Neural crest cell (in vitro differentiated cells): ENCODE results near the gene APBA2. TPM values are rescaled to one million over a fixed set of nuclear protein-coding genes. Genes with fewer than 3 reads are reported as not detected.

Experiments
- DNase-seq: peaks from one replicate; pipeline ENCODE4 v3.0.0; 2021; ENCODE audit warnings: low read depth, mixed read lengths, low spot score
- H3K27ac Mint-ChIP-seq: one replicate; pipeline ENCODE4 v1.8.0; 2021; ENCODE audit warnings: mild to moderate bottlenecking, mixed read lengths; ENCODE audit not compliant: unreplicated experiment
- H3K27me3 Mint-ChIP-seq: 2 replicates; pipeline ENCODE4 v1.8.0; 2021; ENCODE audit warnings: low read depth, mild to moderate bottlenecking, mixed read lengths
- H3K36me3 Mint-ChIP-seq: 2 replicates; pipeline ENCODE4 v1.8.0; 2021; ENCODE audit warnings: low read depth, mild to moderate bottlenecking, mixed read lengths
- H3K4me1 Mint-ChIP-seq: 2 replicates; pipeline ENCODE4 v1.8.0; 2021; ENCODE audit warnings: mixed read lengths
- H3K4me3 Mint-ChIP-seq: one replicate; pipeline ENCODE4 v1.8.0; 2021; ENCODE audit warnings: mild to moderate bottlenecking, mixed read lengths
- H3K9me3 Mint-ChIP-seq: 2 replicates; pipeline ENCODE4 v1.8.0; 2021; ENCODE audit warnings: mixed read lengths
- total RNA-seq: library from RNA; stranded (reverse); gene quantifications from 2 replicates; pipeline ENCODE4 v1.2.1, GENCODE V29; 2021
- TF ChIP-seq, protein P1 (sequence below): fragments of 200-600 bp; sonication (generic); conservative IDR thresholded peaks from 2 replicates; pipeline ENCODE4 v1.5.0; 2021; ENCODE audit warnings: antibody characterized with exemption, mild to moderate bottlenecking

The APBA2 gene
- total RNA-seq, 1 donor from 2014 or later = 79.9 TPM

DNA sequence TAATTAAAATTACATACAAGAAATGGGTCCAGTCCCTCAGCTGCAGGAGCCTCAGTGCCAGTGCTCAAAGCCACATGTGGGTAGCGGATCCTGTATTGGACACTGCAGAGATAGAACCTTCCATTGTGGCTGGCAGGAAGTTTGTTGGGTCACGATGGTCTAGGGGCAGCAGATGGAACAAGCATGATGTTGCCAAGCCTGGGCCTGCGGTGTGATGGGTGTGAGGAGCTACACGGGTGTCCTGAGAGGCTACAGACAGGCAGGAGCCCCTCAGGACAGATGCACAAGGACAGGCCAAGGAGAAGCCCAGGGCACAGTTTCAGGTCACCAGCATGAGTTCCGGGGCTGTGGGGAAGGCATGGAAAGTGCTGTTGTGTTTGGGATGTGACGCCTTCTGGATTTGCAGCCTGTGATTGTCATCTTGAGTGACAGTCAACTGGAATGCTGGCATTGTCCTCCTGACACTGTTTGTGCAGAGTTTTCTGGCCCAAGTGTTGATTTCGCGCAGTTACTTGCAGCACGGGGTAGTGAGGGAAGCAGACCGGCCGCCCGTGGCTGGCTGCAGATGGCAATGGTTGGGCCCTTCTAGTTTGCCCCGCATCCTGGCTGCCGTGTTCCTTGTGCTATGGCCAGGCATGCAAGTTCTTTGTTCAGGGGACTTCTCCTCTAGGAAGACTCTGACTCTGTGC is 206.7 kb downstream of the APBA2 start:
- Mint-ChIP-seq H3K9me3 (no peaks in the 10 kb centered on the region), H3K36me3 (peaks cover 9% of the 10 kb centered on the region), H3K27me3 (no peaks in the 10 kb centered on the region), H3K4me3 (no peak overlapping the region), H3K27ac (peak overlapping the region; percentile 5), H3K4me1 (peaks cover 26% of the 10 kb centered on the region)
- TF ChIP-seq, protein P1, sequence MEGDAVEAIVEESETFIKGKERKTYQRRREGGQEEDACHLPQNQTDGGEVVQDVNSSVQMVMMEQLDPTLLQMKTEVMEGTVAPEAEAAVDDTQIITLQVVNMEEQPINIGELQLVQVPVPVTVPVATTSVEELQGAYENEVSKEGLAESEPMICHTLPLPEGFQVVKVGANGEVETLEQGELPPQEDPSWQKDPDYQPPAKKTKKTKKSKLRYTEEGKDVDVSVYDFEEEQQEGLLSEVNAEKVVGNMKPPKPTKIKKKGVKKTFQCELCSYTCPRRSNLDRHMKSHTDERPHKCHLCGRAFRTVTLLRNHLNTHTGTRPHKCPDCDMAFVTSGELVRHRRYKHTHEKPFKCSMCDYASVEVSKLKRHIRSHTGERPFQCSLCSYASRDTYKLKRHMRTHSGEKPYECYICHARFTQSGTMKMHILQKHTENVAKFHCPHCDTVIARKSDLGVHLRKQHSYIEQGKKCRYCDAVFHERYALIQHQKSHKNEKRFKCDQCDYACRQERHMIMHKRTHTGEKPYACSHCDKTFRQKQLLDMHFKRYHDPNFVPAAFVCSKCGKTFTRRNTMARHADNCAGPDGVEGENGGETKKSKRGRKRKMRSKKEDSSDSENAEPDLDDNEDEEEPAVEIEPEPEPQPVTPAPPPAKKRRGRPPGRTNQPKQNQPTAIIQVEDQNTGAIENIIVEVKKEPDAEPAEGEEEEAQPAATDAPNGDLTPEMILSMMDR = no peak
- DNase-seq = no peak

DNA sequence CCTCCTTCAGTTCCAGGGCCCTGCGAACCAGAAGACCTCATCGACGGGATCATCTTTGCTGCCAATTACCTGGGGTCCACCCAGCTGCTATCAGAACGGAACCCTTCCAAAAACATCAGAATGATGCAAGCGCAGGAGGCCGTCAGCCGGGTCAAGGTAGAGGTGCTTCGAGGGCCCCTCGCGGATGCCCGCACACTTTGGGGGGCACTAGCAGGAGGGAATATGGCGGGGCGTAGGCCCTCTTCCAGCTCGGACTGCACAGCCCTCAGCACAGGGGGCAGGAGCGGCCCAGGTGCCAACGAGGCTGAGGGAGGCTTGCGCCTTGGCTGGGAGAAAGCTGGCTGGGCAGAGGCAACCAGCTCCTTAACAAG is 207.3 kb downstream of the APBA2 start:
- Mint-ChIP-seq H3K4me1 (peaks cover 26% of the 10 kb centered on the region), H3K27ac (no peak overlapping the region), H3K36me3 (peaks cover 9% of the 10 kb centered on the region), H3K4me3 (no peak overlapping the region), H3K27me3 (no peaks in the 10 kb centered on the region), H3K9me3 (no peaks in the 10 kb centered on the region)
- TF ChIP-seq, protein P1 = no peak
- DNase-seq = no peak

DNA sequence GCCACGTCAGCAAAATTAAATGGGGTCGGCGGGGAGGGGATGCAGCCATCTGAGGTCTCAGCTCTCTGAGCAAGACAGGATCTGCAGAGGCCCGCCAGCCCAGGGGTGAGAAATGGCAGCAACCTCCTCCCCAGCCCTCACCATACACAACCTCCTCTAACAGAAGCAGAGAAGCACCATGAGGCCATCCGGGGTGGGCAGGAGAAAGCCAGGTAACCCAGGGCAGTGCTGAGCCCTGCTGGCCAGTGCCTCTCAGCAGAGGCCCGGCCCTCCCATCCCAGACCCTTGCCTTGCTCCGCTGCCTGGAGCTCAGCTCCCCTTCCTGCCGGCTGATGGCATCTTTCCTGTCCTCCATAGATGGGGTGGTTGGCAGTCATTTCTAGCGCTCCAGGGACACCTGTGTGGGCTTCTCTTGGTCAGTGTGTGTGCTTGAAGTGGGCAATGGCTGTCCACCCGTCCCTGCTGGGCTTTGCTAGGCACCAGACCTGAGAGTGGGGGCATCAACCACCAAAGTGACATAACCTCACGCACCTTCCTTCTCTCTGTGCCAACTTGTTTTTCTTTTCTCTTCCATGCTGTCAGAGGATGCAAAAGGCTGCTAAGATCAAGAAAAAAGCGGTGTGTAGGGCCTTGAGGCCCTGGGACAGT is 208.0 kb downstream of the APBA2 start:
- no peak for DNase-seq
- Mint-ChIP-seq H3K4me1 (peaks cover 21% of the 10 kb centered on the region), H3K4me3 (peak overlapping the region; percentile 34), H3K27ac (no peak overlapping the region), H3K27me3 (no peaks in the 10 kb centered on the region), H3K36me3 (peaks cover 10% of the 10 kb centered on the region), H3K9me3 (no peaks in the 10 kb centered on the region)
- TF ChIP-seq, protein P1 = no peak

DNA sequence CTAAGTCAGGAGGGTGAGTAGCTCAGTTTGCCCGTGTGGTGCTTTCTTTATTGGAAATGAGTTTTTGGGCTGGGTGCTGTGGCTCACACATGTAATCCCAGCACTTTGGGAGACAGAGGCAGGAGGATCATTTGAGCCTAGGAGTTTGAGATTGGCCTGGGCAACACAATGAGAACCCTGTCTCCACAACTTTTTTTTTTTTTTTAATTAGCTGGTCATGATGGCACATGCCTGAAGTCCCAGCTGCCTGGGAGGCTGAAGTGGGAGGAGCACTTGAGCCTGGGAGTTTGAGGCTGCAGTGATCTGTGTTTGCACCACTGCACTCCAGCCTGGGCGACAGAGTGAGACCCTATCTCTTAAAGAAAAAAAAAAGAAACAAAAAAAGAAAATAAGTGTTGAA is 208.9 kb downstream of the APBA2 start:
- Mint-ChIP-seq H3K9me3 (no peaks in the 10 kb centered on the region), H3K4me1 (peaks cover 15% of the 10 kb centered on the region), H3K27ac (peak overlapping the region; percentile 43), H3K4me3 (no peak overlapping the region), H3K36me3 (peaks cover 13% of the 10 kb centered on the region), H3K27me3 (no peaks in the 10 kb centered on the region)
- TF ChIP-seq, protein P1 = no peak
- DNase-seq = no peak

DNA sequence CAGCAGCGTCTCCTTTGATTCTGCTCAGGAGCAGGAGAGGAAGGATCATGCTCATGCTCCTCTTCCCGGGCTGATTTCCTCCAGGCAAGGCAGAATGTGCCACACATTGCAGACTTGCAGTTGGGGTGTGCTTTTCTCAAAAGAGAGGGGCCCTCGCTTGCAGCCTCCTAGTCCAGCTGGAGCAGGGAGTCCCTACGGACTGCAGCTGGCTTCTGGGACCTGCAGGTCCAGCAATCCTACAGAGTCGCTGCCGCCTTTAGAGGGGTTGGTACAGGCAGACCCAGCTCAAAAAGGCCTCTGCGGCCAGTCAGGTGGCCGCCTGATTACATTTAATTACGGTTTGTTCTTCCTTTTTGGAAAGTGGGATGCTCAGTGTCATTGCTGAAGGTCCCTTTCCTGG is 210.0 kb downstream of the APBA2 start:
- Mint-ChIP-seq H3K4me3 (no peak overlapping the region), H3K36me3 (peaks cover 13% of the 10 kb centered on the region), H3K4me1 (peaks cover 19% of the 10 kb centered on the region), H3K9me3 (no peaks in the 10 kb centered on the region), H3K27me3 (no peaks in the 10 kb centered on the region), H3K27ac (no peak overlapping the region)
- TF ChIP-seq, protein P1 = no peak
- no peak for DNase-seq
